ENCODE measurements around the gene MAP3K3.

Gene MAP3K3

GRCh38 chr17:63689479-63689878, 67.3 kb downstream of the MAP3K3 start:
- Histone ChIP-seq H4K20me1 (ENCODE audit: insufficient read depth, low read length) (no peaks in the 10 kb centered on the region; the same call in none of the 2 replicates), H3K9me3 (ENCODE audit: insufficient read depth, low read length, severe bottlenecking) (no peaks in the 10 kb centered on the region), H3K4me2 (ENCODE audit: insufficient read depth, low read length) (no peak overlapping the region), H3K4me1 (ENCODE audit: insufficient read depth, low read length) (no peaks in the 10 kb centered on the region), H3K27ac (ENCODE audit: low read length) (no peak overlapping the region), H3K36me3 (ENCODE audit: insufficient read depth, low read length) (peaks cover 88% of the 10 kb centered on the region), H3K27me3 (ENCODE audit: insufficient read depth, low read length, poor library complexity) (no peaks in the 10 kb centered on the region), H3K79me2 (ENCODE audit: insufficient read depth, low read length) (no peaks in the 10 kb centered on the region), H2AFZ (ENCODE audit: low read depth, low read length) (no peak overlapping the region), H3K9ac (ENCODE audit: low read depth, low read length) (no peak overlapping the region), H3K4me3 (ENCODE audit: low read depth in 1 of 2, low read length in 2 of 2) (no peak overlapping the region)
- no peak for TF ChIP-seq CTCF (IDR thresholded peaks at IDR 0.05; ENCODE audit: borderline replicate concordance, extremely low read depth, low read length, poor library complexity, severe bottlenecking)
- no peak for TF ChIP-seq EZH2 (IDR thresholded peaks at IDR 0.05; ENCODE audit: borderline replicate concordance, low read depth, low read length, severe bottlenecking)
- ATAC-seq (ENCODE audit: insufficient read depth, low read depth) (no peak), DNase-seq (no peak)

GRCh38 chr17:63692195-63692816, 70.1 kb downstream of the MAP3K3 start:
- Histone ChIP-seq H3K79me2 (ENCODE audit: insufficient read depth, low read length) (no peaks in the 10 kb centered on the region), H2AFZ (ENCODE audit: low read depth, low read length) (no peak overlapping the region), H3K27me3 (ENCODE audit: insufficient read depth, low read length, poor library complexity) (no peaks in the 10 kb centered on the region), H3K36me3 (ENCODE audit: insufficient read depth, low read length) (peaks cover 89% of the 10 kb centered on the region), H3K4me3 (ENCODE audit: low read depth in 1 of 2, low read length in 2 of 2) (no peak overlapping the region), H4K20me1 (ENCODE audit: insufficient read depth, low read length) (peaks cover 14% of the 10 kb centered on the region), H3K4me1 (ENCODE audit: insufficient read depth, low read length) (0 out of 2 replicates have a peak, but pooled peaks cover 1% of the 10 kb centered on the region), H3K9ac (ENCODE audit: low read depth, low read length) (no peak overlapping the region), H3K9me3 (ENCODE audit: insufficient read depth, low read length, severe bottlenecking) (no peaks in the 10 kb centered on the region), H3K27ac (ENCODE audit: low read length) (no peak overlapping the region), H3K4me2 (ENCODE audit: insufficient read depth, low read length) (no peak overlapping the region)
- ATAC-seq (ENCODE audit: insufficient read depth, low read depth): no peak
- no peak for DNase-seq
- TF ChIP-seq EZH2 (IDR thresholded peaks at IDR 0.05; ENCODE audit: borderline replicate concordance, low read depth, low read length, severe bottlenecking) (no peak), CTCF (IDR thresholded peaks at IDR 0.05; ENCODE audit: borderline replicate concordance, extremely low read depth, low read length, poor library complexity, severe bottlenecking) (peak; percentile 32)

GRCh38 chr17:63693411-63694113, 71.3 kb downstream of the MAP3K3 start:
- Histone ChIP-seq H3K4me2 (ENCODE audit: insufficient read depth, low read length) (no peak overlapping the region), H2AFZ (ENCODE audit: low read depth, low read length) (no peak overlapping the region), H3K9me3 (ENCODE audit: insufficient read depth, low read length, severe bottlenecking) (no peaks in the 10 kb centered on the region), H3K4me3 (ENCODE audit: low read depth in 1 of 2, low read length in 2 of 2) (no peak overlapping the region), H3K36me3 (ENCODE audit: insufficient read depth, low read length) (peaks cover 95% of the 10 kb centered on the region), H3K79me2 (ENCODE audit: insufficient read depth, low read length) (peaks cover 6% of the 10 kb centered on the region), H3K27ac (ENCODE audit: low read length) (no peak overlapping the region), H3K4me1 (ENCODE audit: insufficient read depth, low read length) (peaks cover 13% of the 10 kb centered on the region), H4K20me1 (ENCODE audit: insufficient read depth, low read length) (peaks cover 26% of the 10 kb centered on the region), H3K27me3 (ENCODE audit: insufficient read depth, low read length, poor library complexity) (no peaks in the 10 kb centered on the region), H3K9ac (ENCODE audit: low read depth, low read length) (no peak overlapping the region)
- no peak for TF ChIP-seq CTCF (IDR thresholded peaks at IDR 0.05; ENCODE audit: borderline replicate concordance, extremely low read depth, low read length, poor library complexity, severe bottlenecking)
- no peak for TF ChIP-seq EZH2 (IDR thresholded peaks at IDR 0.05; ENCODE audit: borderline replicate concordance, low read depth, low read length, severe bottlenecking)
- ATAC-seq (ENCODE audit: insufficient read depth, low read depth): no peak
- no peak for DNase-seq

Measured in DND-41 (cell line).